GM21423 (cell line): Measurements from ENCODE around the gene TAPBPL.
"Not testable (repeated sequence)": the region's sequence is repeated elsewhere in the genome, so short reads cannot be mapped to it uniquely, and the experiment has no call there.

ENCODE experiments used
- ATAC-seq: cut with Tn5 transposase; IDR thresholded peaks from one replicate; pipeline ENCODE4 v1.9.1; 2021; ENCODE audit warnings: mild to moderate bottlenecking, moderate library complexity; ENCODE audit not compliant: unreplicated experiment

The TAPBPL gene

GRCh38 chr12:6462234-6462995, 10.6 kb downstream of the TAPBPL start:
- ATAC-seq, result no peak

DNA sequence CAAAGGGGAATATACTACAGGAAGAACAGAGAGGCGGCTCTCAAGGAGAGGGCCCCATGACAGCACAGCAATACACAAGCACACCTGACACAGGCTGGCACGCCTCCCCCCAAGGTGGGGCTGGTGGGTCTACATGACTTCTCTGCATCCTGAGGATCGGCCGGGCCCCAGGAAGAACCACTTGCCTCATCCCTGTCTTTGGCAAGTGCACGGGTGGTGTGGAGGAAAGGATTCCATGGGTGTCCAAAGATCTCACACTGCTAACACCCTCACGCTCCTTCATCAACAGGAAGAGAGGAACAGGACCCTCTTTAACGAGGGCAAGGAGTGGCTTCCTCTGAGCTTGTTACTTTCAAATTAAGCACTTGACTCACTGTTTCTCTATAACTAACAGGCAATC, 11.4 kb downstream of the TAPBPL start:
- ATAC-seq, result no peak

GRCh38 chr12:6463858-6464257, 12.0 kb downstream of the TAPBPL start:
- ATAC-seq, result no peak

DNA sequence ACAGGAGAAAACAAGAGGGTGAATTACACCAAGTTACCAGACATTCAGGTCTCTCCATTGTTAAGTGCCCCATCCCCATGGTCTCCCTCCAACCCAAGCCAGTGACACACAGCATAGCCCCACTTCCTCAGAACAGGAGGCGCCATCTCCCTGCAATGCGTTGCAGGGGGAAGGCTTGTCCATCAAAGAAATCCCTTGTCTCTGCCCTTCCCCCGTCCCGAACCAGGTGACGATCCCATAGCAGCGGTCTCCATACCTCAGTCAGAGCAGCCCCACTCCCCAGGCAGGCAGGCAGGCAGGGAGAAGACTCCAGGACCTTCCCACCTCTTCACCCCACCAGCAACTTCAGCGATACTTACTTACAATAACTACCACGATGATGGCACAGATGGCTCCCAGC, 12.7 kb downstream of the TAPBPL start:
- ATAC-seq, result no peak

- no peak for ATAC-seq
Measured at GRCh38 chr12:6465467-6466183, 13.8 kb downstream of the TAPBPL start.

DNA sequence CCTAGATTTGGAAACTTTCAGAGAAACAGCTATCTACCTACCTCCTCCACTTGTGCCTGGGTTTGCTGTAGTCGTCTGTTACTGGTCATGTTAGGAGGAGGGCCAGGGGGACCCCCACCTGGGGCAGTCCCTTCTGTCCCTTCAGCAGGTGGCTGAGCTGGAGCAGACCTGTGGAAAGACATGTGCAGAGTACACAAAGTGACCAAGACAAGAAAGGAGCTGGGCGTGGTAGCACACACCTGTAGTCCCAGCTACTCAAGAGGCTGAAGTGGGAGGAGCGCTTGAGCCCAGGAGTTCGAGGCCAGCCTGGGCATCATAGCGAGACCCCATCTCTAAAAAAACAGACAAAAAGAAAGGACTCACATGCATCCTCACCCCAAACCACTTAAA, 14.3 kb downstream of the TAPBPL start:
- no peak for ATAC-seq

DNA sequence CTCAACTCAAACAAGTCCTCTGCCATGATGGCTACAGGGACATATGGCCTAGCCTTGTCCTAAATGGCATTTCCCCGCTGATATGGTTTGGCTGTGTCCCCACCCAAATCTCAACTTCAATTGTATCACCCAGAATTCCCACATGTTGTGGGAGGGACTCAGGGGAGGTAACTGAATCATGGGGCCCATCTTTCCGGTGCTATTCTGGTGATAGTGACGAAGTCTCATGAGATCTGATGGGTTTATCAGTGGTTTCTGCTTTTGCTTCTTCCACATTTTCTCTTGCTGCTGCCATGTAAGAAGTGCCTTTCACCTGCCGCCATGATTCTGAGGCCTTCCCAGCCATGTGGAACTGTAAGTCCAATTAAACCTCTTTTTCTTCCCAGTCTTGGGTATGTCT, 14.9 kb downstream of the TAPBPL start:
- ATAC-seq, result not testable (repeated sequence)

DNA sequence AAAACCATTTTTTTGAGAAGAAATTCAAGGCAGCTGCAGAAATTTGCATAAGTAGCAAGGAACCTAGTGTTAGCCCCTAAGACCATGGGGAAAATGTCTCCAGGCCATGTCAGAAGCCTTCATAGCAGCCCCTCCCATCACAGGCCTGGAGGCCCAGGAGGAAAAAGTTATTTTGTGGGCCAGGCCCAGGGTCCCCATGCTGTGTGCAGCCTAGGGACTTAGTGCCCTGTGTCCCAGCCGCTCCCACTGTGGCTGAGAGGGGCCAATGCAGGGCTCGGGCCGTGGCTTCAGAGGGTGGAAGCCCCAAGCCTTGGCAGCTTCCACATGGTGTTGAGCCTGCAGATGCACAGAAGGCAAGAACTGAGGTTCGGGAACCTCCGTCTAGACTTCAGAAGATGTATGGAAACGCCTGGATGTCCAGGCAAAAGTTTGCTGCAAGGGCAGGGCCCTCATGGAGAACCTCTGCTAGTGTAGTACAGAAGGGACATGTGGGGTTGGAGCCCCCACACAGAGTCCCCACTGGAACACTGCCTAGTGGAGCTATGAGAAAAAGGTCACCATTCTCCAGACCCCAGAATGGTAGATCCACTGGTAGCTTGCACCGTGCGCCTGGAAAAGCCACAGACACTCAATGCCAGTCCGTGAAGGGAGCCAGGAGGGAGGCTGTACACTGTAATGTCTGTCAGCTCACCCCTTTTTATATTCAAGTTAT, 15.9 kb downstream of the TAPBPL start:
- ATAC-seq, result not testable (repeated sequence)

DNA sequence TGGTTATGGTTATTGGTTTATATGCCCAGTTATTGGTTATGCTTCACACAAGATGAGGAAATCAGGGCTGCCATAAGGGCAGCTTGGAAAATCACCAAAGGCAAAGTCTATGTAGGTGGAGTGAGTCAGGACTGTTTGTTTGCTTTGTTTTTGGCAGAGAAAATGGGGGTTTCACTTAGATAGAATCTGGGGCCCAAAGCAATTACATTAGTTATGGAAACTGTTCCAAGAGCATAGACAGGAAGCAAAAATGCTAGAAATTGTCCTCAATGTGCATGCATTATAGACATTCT, 16.4 kb downstream of the TAPBPL start:
- ATAC-seq, result no peak

DNA sequence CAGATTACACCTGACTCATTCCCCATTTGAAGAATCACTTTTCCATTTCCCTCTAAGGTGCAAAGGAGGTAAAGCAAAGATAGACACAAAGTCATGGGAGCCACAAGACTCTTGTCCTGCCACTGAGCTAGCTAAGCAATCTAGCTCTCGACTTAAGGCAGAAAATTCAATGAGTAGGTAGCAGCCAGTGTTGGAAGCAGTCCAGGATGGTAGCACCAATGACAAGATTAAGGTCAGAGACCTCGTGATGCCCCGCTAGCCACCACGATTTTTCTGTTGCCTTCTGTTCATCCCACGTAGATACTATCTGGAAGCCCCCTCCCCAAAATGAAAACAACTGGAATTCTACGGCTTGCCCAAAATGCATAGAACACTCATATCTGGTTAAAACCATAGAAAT, 17.2 kb downstream of the TAPBPL start:
- ATAC-seq, result no peak

- no peak for ATAC-seq
Measured at GRCh38 chr12:6469609-6470374, 17.9 kb downstream of the TAPBPL start.

GRCh38 chr12:6470375-6471163, 18.7 kb downstream of the TAPBPL start, which contains the start of gene VAMP1:
Gene VAMP1 (minus strand): TSS chr12:6470677. CDS start chr12:6470531, 146 bp downstream.
- peak; percentile 91 for ATAC-seq

DNA sequence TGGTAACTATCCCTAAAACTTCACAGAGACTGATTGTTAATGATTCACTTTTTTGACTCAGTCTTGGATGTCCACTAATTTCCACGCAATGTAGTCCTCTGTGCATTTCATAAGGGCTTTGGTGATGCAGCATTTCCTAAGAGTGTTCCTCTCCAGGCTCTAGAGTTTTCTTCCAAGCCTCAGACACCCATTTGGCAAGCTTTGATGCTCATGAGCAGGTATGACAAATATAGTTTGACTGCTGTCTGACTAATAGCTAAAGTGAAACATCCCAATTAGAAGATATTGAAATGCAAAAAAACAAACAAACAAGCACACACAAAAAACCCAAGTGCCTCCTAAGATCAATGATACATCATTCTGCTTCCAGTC, 20.1 kb downstream of the TAPBPL start:
- ATAC-seq, result no peak

DNA sequence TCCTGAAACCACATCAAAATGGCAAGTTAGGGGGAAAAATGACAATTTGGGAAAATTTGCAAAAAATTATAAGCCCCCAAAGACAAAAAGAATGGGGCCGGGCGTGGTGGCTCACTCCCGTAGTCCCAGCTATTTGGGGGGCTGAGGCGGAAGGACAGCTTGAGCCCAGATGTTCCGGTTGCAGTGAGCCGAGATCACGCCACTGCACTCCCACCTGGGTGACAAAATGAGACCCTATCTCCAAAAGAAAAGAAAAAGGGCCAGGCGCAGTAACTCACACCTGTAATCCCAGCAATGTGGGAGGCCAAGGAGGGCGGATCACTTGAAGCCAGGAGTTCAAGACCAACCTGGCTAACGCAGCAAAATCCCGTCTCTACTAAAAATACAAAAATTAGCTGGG, 20.6 kb downstream of the TAPBPL start:
- no peak for ATAC-seq

- ATAC-seq, result not testable (repeated sequence)
Measured at GRCh38 chr12:6475233-6475975, 23.6 kb downstream of the TAPBPL start.

DNA sequence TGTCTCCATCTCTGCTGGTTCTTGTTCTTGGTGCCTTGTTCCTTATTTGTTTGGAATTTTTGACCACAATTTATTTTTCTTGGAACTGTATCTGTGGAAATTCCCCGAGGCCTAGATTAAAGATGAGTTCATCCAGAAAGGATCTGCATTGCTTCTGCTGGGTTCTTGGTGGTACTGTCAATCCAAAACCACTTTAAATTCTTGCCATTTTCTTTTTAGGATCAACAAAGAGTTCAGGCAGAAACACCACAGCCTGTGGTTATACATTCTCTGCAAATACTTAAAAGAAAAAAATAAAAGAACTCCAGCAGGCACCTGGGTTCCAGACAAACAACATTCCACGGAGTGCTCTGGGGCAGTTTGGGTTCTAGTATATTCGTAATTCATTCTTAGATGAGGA, 24.6 kb downstream of the TAPBPL start:
- no peak for ATAC-seq

- ATAC-seq, result not testable (repeated sequence)
Measured at GRCh38 chr12:6477601-6478377, 25.9 kb downstream of the TAPBPL start.

DNA sequence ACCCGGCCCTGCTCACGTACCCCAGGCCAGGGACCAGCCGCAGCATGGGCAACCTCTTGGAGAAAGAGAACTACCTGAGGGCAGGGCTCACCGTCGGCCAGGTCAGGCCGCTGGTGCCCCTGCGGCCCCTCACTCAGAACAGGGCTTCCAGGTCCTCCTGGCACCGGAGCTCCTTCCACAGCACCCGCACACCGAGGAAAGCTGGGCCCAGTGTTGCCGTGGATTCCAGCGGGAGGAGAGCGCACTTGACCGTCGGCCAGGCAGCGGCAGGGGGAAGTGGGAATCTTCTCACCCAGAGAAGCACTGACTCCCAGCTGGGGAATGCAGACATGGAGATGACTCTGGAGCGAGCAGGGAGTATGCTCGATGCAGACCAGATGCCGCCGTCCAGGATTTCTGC, 26.6 kb downstream of the TAPBPL start:
- no peak for ATAC-seq

DNA sequence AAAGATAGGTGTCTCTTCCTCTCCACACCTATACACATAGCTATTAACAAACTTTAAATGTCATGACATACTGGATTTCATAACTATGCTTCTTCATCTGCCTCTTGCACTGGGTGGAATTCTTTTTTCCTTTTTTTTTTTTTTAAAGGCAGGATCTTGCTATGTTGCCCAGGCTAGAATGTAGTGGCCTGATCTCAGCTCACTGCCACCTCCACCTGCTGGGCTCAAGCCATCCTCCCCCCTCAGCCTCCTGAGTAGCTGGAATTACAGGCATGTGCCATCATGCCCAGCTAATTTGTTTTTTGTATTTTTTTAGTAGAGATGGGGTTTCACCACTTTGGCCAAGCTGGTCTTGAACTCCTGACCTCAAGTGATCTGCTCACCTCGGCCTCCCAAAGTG, 36.4 kb downstream of the TAPBPL start:
- ATAC-seq, result no peak
